GM21367 (cell line): ENCODE measurements around the gene LGR5.
"Not testable (repeated sequence)": the region's sequence is repeated elsewhere in the genome, so short reads cannot be mapped to it uniquely, and the experiment has no call there.

Source experiments
- ATAC-seq: cut with Tn5 transposase; IDR thresholded peaks from one replicate; pipeline ENCODE4 v1.9.1; 2021; ENCODE audit not compliant: unreplicated experiment

LGR5 gene

DNA sequence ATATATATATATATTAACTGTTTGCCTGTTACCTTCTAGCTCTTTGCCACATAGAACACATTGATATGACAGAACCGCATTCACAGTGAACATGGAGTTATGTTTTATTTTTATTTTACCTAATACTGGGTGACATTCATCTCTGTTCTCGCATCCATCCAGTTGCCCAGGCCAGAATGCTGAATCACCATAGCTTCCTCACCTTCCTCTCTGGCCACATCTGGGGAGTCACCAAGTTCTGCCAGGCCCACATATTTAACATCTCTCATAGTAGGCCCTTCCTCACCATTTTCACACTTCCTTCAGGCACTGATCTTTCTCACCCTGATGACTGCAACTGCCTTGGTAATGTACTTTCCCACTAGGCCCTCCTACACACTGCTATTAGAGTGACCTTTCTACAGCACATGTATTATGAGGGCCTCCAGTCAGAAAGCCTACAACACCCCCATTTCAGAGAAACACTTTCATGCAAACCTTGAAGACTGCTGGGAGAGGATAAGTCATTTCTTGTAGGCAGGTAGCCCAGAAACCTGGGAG lies 106.8 kb downstream of the LGR5 start:
- ATAC-seq = no peak

DNA sequence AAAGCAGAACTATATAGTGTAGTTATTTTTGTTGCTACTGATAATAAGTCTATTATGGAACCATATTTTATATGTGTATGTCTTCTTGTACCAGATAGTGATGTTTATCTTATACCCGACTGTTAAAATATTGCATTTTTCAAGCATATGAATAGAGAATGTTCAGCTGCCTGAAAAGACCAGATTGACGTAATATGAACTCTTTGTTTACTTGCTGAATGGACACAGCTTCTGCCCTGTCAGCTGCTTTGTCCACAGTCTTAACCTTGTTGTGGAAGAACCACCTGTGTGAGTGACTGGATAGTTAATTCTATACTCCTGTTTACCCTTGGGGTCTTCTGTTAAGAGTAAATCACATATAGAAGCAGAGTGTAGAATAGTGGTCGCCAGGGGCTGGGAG lies 109.3 kb downstream of the LGR5 start:
- no peak for ATAC-seq

DNA sequence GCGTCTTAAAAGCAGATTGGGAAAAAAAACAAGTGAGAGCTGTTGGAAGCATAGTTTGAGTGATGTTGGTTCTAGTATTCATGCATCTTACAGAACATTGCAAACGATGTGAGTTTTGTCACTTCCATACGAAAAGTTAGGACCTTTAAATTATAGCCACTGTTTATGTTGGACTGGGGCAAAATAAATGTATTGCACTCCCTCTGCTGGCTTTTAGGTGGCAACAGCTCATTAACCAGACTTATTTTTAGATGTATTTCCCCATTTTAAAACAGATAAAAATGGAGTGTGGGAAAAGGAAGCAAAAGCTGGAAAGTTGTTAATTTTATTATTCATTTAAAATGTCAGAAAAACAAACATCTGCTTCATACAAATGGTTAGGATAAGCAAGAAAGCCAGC lies 111.9 kb downstream of the LGR5 start:
- no peak for ATAC-seq

DNA sequence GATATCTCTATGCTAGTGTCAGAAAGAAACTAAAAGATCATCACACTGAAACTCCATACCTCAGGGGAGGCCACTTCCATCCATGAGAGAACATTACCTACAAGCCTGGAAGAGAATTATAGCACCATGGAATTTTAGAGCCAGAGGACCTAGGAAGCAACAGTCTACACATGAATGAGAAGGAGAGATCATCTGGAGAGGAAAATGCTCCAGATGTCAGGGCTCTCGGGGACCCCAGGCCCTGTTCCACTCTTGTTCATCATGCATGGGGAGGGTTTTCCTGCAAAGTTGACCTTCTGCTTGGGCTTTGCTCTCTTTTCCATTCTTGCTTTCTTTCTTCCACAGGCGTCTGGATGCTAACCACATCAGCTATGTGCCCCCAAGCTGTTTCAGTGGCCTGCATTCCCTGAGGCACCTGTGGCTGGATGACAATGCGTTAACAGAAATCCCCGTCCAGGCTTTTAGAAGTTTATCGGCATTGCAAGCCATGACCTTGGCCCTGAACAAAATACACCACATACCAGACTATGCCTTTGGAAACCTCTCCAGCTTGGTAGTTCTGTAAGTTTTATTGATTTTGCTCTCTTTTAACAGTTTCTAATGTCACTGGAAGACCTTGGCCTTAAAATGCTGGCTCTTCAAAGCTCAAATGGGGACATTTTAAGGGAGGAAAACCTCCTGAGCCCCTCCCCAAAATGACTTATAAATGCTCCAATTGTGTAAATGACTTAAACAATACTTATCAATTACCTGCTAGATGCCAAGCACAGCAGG lies 113.3 kb downstream of the LGR5 start:
- no peak for ATAC-seq

DNA sequence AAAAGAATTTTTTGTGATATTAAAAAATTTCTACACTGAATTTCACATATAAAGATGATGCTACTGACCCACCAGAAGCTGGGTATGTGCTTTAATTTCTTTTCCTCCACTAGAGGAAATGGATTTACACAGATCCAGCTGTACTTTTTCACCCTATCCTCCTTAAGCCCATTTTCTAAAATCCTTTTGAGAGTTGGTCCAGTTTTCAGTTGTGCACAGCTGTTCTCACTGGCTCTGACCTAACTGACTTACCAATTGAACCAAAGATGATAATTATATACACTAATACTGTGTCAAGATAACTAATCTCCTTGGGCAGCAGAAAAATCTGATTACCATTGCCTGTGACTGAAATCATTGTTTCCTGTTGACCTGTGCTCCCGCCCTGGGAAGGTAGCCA lies 115.6 kb downstream of the LGR5 start:
- ATAC-seq = no peak

DNA sequence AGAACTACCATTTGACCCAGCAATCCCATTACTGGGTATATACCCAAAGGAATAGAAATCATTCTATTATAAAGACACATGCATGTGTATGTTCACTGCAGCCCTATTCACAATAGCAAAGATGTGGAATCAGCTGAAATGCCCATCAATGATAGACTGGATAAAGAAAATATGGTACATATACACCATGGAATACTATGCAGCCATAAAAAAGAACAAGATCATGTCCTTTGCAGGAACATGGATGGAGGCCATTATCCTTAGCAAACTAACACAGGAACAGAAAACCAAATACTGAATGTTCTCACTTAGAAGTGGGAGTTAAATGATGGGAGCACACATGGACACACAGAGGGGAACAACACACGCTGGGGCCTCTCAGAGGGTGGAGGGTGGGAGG lies 116.2 kb downstream of the LGR5 start:
- ATAC-seq = not testable (repeated sequence)

DNA sequence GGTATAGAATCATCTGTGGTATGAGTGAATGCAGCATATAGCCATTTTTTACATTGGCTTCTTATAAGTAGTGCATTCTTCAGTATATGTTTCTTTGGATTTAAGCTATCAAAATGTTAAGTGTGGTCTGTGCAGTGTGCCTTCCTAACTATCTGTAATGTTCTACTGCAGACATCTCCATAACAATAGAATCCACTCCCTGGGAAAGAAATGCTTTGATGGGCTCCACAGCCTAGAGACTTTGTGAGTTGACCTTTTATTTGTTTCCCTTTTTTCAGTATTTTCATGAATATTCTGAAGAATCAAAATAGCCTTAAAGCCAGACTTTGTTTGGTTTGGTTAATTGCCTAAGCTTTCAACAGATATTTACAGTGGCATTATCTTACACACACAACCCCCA lies 116.8 kb downstream of the LGR5 start:
- no peak for ATAC-seq

DNA sequence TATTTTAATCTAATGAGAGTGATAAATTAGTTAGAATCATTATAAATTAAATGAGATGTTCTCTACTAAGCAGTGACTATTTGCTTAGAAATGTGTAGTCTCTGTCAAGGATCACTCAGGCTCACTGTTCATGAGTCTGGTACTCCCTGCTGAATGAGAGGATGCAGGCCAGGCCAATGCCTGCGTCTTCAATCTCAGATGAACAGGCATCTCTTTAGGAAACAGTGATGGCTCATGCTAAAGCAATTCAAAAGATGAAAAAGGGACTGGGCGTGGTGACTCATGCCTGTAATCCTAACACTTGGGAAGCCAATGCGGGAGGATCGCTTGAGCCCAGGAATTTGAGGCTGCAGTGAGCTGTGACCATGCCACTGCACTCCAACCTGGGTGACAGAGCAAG lies 117.3 kb downstream of the LGR5 start:
- ATAC-seq = no peak

DNA sequence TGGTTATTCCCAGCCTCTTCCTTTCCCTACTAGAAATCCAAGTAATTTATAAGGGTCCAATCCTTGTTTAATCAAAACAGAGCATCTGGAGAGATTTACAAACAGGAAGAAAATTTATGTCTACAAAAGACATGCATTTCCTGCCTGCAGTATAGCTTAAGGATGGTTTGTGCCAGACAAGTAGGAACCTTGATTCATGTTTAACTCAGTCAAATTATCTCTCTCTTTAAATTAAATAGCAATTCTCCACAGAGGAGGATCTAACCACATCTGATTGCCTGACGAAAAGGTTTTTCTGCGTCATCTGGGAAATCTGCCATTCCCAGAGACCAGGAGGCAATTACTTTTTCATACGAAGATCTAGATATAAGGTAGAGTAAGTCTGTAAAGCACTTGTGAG lies 118.8 kb downstream of the LGR5 start:
- ATAC-seq = no peak

DNA sequence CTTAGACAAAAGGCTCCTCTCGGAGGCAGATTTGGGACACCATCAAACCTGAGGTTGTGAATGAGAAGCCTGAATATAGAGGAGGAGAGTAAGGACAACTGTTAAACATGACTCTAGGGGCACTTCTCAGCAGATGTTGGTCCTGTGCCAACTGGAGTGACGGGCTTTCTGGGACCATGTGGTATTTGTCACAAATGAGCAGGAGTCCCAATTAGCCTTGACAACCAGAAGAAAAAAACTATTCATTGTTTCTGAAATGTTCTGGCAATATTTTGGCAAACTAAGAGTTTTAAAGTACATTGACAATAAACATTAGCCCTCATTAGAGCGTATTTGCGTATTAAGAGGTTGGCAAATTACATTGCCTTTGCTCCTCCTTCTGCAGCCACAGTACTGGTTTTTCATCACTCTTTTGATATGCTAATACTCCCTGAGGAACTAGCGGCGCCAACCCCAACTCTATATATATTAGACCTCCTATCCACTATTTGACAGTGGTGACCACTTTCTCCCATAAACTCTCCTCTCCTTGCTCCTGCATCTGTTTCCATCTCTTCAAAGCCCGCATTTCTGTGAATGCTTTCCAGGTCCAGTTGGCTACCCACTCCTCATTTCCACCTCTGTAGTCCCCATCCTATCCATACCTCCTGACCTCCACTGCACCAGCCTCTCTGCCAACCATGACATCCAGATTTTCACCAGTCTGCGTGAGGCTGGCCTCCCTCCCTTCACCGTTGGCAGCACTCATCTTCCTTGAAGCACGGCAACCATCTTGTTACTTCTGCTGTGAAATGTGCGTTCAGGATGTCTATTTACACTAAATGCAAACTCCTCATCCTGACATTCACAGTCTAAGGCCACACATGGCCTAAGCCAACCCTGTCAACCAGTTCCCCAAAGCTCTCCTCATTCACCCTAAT lies 123.3 kb downstream of the LGR5 start:
- no peak for ATAC-seq

DNA sequence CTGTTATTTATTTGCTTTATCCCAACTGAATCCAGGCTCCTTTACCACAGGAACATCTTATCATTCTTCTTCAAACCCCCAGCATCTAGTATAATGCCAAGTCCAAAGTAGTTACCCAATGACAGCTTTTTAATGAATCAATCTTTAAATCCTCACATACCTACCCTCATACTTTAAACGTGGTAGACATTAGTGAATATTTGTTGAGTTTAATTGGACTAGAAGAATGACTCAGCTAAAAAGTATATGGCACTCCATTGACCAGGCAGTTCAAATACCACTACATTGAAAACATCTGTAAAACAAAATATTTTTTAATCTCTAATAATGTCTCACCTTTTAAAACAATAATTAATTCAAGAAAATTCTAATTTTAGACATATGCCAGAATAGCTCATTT lies 125.9 kb downstream of the LGR5 start:
- ATAC-seq = no peak

DNA sequence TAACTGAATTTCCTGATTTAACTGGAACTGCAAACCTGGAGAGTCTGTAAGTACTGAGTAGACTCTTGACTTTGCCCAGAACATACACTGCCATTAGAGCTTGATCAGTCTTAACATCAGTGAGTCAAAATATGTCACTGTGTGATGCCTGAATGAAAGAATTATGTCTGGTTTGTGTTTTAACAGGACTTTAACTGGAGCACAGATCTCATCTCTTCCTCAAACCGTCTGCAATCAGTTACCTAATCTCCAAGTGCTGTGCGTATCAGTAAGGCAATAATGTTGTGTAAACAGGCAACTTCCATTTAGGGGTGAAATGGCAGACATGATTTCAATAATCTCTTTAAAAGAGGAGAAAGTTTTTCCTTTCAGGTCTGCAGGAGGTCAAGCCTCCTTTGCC lies 127.1 kb downstream of the LGR5 start:
- ATAC-seq = no peak

DNA sequence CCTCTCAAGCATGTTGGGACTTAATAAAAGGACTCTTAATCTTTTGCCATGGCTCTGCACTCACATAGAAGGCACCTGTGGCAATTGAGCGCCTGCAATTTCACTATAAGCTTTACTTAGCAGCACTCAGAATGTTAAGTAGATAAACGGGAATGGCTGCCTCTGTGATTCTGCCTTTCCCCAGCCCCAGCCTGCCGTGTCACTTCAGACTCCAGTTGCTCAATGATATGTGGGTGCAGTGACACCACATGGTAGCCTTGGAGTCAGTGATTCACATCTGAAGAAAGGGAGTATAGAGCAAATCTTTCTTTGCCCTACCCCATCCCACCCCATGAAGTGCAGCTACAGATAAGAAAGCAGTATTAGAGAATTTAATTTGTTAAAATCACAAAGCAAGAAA lies 127.9 kb downstream of the LGR5 start:
- ATAC-seq = no peak

DNA sequence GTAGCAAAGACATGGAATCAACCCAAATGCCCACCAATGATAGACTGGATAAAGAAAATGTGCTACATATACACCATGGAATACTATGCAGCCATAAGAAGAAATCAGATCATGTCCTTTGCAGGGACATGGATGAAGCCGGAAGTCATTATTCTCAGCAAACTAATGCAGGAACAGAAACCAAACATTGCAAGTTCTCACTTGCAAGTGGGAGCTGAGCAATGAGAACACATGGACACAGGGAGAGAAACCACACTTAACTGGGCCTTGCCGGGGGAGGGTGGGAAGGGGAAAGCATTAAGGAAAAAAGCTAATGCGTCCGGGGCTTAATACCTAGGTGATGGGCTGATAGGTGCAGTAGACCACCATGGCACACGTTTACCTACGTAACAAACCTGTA lies 130.3 kb downstream of the LGR5 start:
- not testable (repeated sequence) for ATAC-seq

DNA sequence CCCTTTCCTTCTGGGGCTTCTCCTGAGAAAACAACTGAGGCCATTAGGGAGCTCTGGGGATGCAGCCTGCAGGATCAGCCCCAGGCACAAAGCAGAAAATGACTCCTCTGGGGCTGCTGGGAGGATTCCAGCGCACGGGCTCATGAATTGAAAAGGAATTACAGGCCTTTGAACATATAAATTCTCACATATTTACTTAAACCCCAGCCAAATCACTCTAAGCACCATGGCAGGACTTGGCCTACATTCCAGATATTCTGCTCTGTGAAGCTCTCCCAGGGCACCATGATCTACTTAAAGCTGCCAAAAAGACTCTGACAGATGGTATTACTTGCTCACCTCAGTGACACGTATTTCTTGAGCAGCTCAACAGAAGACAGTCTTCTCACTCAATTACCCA lies 136.9 kb downstream of the LGR5 start:
- ATAC-seq = no peak

DNA sequence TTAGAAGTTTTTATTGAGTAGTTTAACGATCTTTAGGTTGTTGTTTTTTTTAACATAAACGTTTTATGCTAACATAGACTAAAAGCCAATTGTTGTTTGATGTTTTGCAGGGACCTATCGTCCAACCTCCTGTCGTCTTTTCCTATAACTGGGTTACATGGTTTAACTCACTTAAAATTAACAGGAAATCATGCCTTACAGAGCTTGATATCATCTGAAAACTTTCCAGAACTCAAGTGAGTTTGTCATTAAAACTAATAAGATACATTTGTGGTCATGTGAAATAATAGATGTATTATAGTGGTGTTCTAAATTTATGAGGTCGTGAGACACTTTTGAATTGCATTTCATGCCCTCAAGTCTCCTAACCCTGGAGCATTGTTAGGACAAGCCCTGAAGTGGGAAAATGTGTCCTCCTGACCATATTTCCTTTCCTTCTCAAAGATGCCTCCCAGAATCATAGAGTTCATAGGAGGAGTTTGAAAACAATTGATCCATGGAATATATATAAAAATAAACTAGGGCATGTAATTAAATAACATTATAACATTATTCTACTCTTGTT lies 139.2 kb downstream of the LGR5 start:
- no peak for ATAC-seq

DNA sequence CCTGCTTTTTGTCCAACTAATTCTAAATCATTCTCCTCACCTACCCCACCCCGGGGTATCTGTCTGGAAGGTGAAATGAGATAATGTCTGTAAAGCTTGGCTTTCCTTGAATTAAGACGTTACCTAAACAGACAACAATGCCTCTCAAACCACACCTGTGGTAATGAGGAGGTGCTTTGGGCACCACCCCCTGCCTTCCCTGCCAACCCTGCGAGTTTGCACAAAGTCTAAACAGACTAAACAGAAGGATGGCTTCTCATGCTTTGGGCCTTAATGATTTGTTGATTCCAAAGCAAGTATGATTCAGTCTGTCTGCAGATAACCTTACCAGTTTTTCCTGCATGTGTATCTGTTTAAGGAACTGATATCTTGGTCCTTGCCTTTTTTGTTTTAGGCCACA lies 141.6 kb downstream of the LGR5 start:
- ATAC-seq = no peak

DNA sequence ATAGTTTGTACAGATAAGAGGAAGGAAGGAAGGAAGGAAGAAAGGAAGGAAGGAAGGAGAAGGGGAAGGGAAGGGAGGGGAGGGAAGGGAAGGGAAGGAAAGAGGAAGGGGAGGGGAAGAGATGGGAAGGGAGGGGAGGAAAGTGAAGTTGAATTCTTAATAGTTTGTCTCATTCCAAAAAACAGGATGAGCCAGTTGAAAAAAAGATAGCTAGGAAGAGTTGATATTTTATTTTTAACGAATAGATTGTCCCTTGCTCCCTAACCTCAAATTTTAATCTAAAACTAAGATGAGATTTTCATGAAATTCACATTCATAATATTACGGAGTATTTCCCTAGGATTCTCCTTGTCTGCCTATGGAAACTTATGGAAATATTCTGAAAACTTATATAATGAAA lies 143.3 kb downstream of the LGR5 start:
- ATAC-seq = no peak

DNA sequence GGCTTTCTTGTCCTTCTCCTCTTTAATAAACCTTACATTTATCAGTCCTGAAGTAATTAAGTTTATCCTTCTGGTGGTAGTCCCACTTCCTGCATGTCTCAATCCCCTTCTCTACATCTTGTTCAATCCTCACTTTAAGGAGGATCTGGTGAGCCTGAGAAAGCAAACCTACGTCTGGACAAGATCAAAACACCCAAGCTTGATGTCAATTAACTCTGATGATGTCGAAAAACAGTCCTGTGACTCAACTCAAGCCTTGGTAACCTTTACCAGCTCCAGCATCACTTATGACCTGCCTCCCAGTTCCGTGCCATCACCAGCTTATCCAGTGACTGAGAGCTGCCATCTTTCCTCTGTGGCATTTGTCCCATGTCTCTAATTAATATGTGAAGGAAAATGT lies 144.8 kb downstream of the LGR5 start:
- ATAC-seq = no peak

DNA sequence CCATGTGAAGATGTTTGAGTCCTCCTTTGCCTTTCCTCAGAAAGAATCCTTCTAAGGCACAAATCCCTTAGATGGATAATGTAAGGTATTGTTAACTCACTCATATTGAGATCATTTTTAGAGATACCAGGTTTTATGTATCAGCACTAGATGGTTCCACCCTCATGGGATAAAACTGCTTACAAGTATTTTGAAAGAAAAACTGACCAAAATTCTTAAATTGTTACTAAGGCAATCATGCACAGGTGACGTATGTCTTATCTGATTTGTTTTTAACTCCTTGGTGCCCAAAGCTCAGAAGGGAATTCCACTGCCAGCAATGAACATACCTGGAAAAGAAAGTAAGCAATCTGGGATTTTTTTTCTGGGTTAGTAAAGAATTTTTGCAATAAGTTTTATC lies 145.6 kb downstream of the LGR5 start:
- ATAC-seq = no peak

DNA sequence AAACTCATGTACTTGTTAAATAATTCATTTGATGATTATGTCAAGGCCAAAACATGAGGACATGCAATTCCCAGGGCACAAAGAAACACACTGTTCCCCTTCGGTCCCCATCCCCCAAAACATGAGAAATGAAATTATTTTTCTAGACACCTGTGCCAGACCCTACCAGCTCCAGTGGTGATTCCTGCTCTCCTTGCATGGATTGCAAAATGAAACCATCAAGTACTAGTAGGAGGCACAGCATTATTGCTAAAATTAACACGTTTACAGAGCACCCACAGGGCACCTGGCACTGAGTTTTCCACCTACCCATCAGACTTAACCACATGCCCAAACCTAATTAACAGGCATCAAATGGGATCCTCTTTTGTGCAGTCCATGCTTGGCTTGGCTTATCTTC lies 147.4 kb downstream of the LGR5 start:
- ATAC-seq = no peak

DNA sequence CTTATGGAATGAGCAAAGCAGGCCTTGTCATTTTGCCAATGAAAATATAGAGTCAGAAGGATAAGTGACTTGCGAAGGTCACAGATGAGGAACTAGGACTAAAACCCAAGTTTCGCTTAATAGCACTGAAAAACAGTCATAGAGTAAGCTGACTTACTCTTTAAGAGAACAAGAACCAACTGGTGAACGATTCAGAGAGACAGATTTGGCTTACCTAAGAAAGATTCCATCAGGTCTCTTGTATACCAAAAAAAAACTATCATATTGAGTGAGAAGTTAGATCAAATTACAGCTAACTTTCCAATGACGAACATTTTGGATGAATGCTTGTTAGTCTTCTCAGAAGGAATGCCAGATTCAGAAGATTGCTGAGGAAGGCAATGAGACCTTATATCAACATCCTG lies 149.9 kb downstream of the LGR5 start:
- no peak for ATAC-seq
